Stimulated activated CD8-positive, alpha-beta memory T cell treated with anti-CD3 and anti-CD28 coated beads, Interleukin-7, amount 100 ng/mL, for 1 hour (primary cell): Measurements from ENCODE around the gene PXK.

Source experiments
- DNase-seq, 2 donors: peaks; one replicate each; pipeline ENCODE4 v3.0.0-alpha.2; 2020; ENCODE audit warnings: low read depth in 2 of 2

Gene PXK

GRCh38 chr3:58347984-58348383, 15.3 kb downstream of the PXK start:
- DNase-seq = no peak

GRCh38 chr3:58349792-58350626, 17.3 kb downstream of the PXK start:
- no peak for DNase-seq

GRCh38 chr3:58350627-58351013, 17.9 kb downstream of the PXK start:
- DNase-seq = no peak

- no peak for DNase-seq
Measured at GRCh38 chr3:58351920-58352319, 19.2 kb downstream of the PXK start.

GRCh38 chr3:58352626-58353025, 19.9 kb downstream of the PXK start:
- DNase-seq = no peak

GRCh38 chr3:58353722-58354553, 21.2 kb downstream of the PXK start:
- DNase-seq = no peak

- DNase-seq = no peak
Measured at GRCh38 chr3:58355179-58355578, 22.5 kb downstream of the PXK start.

- DNase-seq = no peak
Measured at GRCh38 chr3:58356054-58356453, 23.4 kb downstream of the PXK start.

- DNase-seq = no peak
Measured at GRCh38 chr3:58357402-58357801, 24.7 kb downstream of the PXK start.

- no peak for DNase-seq
Measured at GRCh38 chr3:58358092-58358491, 25.4 kb downstream of the PXK start.

- DNase-seq = no peak
Measured at GRCh38 chr3:58358808-58359207, 26.1 kb downstream of the PXK start.

GRCh38 chr3:58359621-58360020, 26.9 kb downstream of the PXK start:
- DNase-seq = no peak

GRCh38 chr3:58361866-58362265, 29.2 kb downstream of the PXK start:
- DNase-seq = no peak

GRCh38 chr3:58366699-58367098, 34.0 kb downstream of the PXK start:
- no peak for DNase-seq

GRCh38 chr3:58369038-58369437, 36.3 kb downstream of the PXK start:
- no peak for DNase-seq

GRCh38 chr3:58369876-58370275, 37.2 kb downstream of the PXK start:
- no peak for DNase-seq

- DNase-seq = no peak
Measured at GRCh38 chr3:58370407-58370806, 37.7 kb downstream of the PXK start.

GRCh38 chr3:58371754-58372153, 39.1 kb downstream of the PXK start:
- DNase-seq = no peak

- no peak for DNase-seq
Measured at GRCh38 chr3:58375254-58375653, 42.6 kb downstream of the PXK start.

- no peak for DNase-seq
Measured at GRCh38 chr3:58377168-58377567, 44.5 kb downstream of the PXK start.

- no peak for DNase-seq
Measured at GRCh38 chr3:58377750-58378149, 45.1 kb downstream of the PXK start.

GRCh38 chr3:58379351-58380073, 46.8 kb downstream of the PXK start:
- DNase-seq = no peak
